IMR-90 (cell line): Measurements from ENCODE around the gene B3GALT4. TPM values are rescaled to one million over a fixed set of nuclear protein-coding genes. Genes with fewer than 3 reads are reported as not detected.

Source experiments
- ATAC-seq: fragments of 200-7000 bp; cut with Tn5 transposase; 2 replicates; pipeline ENCODE4 v1.9.1; 2020; ENCODE audit warnings: low read depth, mild to moderate bottlenecking, moderate library complexity
- BruUV-seq: library from RNA; stranded (reverse); fragments of 400-500 nt; replicated peaks from 2 replicates; lab custom pipeline; 2021; lab: Mats Ljungman, UMichigan
- CTCF ChIA-PET: fragments of 300-600 bp; formaldehyde crosslinking; extraction: SDS; loops from one replicate; lab custom pipeline; 2021; ENCODE audit warnings: antibody characterized with exemption; lab: Yijun Ruan, JAX
- POLR2A ChIA-PET: fragments of 300-600 bp; sonication (Branson Sonifier 250); formaldehyde crosslinking; loops from one replicate; lab custom pipeline; 2022; ENCODE audit warnings: antibody characterized with exemption; ENCODE audit not compliant: unreplicated experiment; lab: Charles Lee
- DNase-seq: peaks from one replicate; pipeline ENCODE4 v3.0.0; 2013
- H2AFZ ChIP-seq: replicated peaks from 2 replicates; pipeline ENCODE3; 2013; ENCODE audit warnings: low read length, mild to moderate bottlenecking; ENCODE audit not compliant: poor library complexity
- H2AK5ac ChIP-seq: 2 replicates; pipeline ENCODE4 v1.6.1; 2013; ENCODE audit warnings: low read depth, low read length, inconsistent platforms
- H2AK9ac ChIP-seq: replicated peaks from 2 replicates; pipeline ENCODE3; 2013; ENCODE audit warnings: mild to moderate bottlenecking, low read depth, low read length, moderate library complexity; ENCODE audit not compliant: poor library complexity
- H2BK120ac ChIP-seq: 2 replicates; pipeline ENCODE4 v1.6.1; 2013; ENCODE audit warnings: low read depth, low read length, inconsistent platforms
- H2BK15ac ChIP-seq: 3 replicates; pipeline ENCODE4 v1.6.1; 2013; ENCODE audit warnings: low read depth, low read length, inconsistent platforms
- H2BK20ac ChIP-seq: 2 replicates; pipeline ENCODE4 v1.6.1; 2013; ENCODE audit warnings: low read depth, mild to moderate bottlenecking, inconsistent platforms, low read length, moderate library complexity
- H2BK5ac ChIP-seq: 2 replicates; pipeline ENCODE4 v1.6.1; 2013; ENCODE audit warnings: mild to moderate bottlenecking, low read depth, low read length, inconsistent platforms; ENCODE audit not compliant: poor library complexity, severe bottlenecking
- H3K14ac ChIP-seq: replicated peaks from 2 replicates; pipeline ENCODE4 v1.6.1; 2013; ENCODE audit warnings: low read depth, low read length, inconsistent platforms
- H3K18ac ChIP-seq: 2 replicates; pipeline ENCODE4 v1.6.1; 2013; ENCODE audit warnings: low read depth, low read length, control low read depth
- H3K23ac ChIP-seq: 2 replicates; pipeline ENCODE4 v1.6.1; 2013; ENCODE audit warnings: low read depth, low read length, inconsistent platforms
- H3K27ac ChIP-seq: 2 replicates; pipeline ENCODE4 v1.5.1; 2013; ENCODE audit warnings: mild to moderate bottlenecking, control low read depth, low read length; ENCODE audit not compliant: insufficient read depth
- H3K27me3 ChIP-seq: 2 replicates; pipeline ENCODE4 v1.6.1; 2013; ENCODE audit warnings: low read length; ENCODE audit not compliant: control insufficient read depth, insufficient read depth
- H3K36me3 ChIP-seq: 2 replicates; pipeline ENCODE4 v1.6.1; 2013; ENCODE audit warnings: low read length, mixed read lengths; ENCODE audit not compliant: control insufficient read depth, insufficient read depth
- H3K4ac ChIP-seq: 2 replicates; pipeline ENCODE4 v1.6.1; 2013; ENCODE audit warnings: low read depth, low read length, inconsistent platforms
- H3K4me1 ChIP-seq: 2 replicates; pipeline ENCODE4 v1.6.1; 2013; ENCODE audit warnings: low read length, mixed read lengths; ENCODE audit not compliant: control insufficient read depth, insufficient read depth
- H3K4me2 ChIP-seq: 2 replicates; pipeline ENCODE4 v1.6.1; 2013; ENCODE audit warnings: low read depth, mild to moderate bottlenecking, control low read depth, low read length, moderate library complexity
- H3K4me3 ChIP-seq: 2 replicates; pipeline ENCODE4 v1.5.1; 2013; ENCODE audit warnings: low read depth, mild to moderate bottlenecking, control low read depth, low read length, moderate library complexity; ENCODE audit not compliant: insufficient read depth
- H3K56ac ChIP-seq: 2 replicates; pipeline ENCODE4 v1.6.1; 2013; ENCODE audit warnings: low read length, inconsistent platforms; ENCODE audit not compliant: insufficient read depth; ENCODE audit errors: extremely low read depth
- H3K79me1 ChIP-seq, 2 experiments: 2 replicates each; pipeline ENCODE4 v1.6.1; 2013; ENCODE audit warnings: low read length in 2 of 2, inconsistent platforms in 1 of 2, low read depth in 1 of 2
- H3K9ac ChIP-seq: 2 replicates; pipeline ENCODE4 v1.6.1; 2013; ENCODE audit warnings: low read depth, low read length, control low read depth
- H3K9me1 ChIP-seq: 2 replicates; pipeline ENCODE4 v1.6.1; 2013; ENCODE audit warnings: low read length, inconsistent platforms; ENCODE audit not compliant: insufficient read depth
- H3K9me3 ChIP-seq: 2 replicates; pipeline ENCODE4 v1.6.1; 2013; ENCODE audit warnings: low read length; ENCODE audit not compliant: control insufficient read depth, insufficient read depth
- H4K20me1 ChIP-seq: 2 replicates; pipeline ENCODE4 v1.6.1; 2013; ENCODE audit warnings: low read length, inconsistent platforms; ENCODE audit not compliant: insufficient read depth
- H4K5ac ChIP-seq: 2 replicates; pipeline ENCODE4 v1.6.1; 2013; ENCODE audit warnings: mild to moderate bottlenecking, low read depth, low read length, control low read depth
- H4K8ac ChIP-seq, 2 experiments: 2 replicates each; pipeline ENCODE4 v1.6.1; 2013; ENCODE audit warnings: low read depth in 2 of 2, low read length in 2 of 2, control low read depth in 1 of 2, inconsistent platforms in 1 of 2
- H4K91ac ChIP-seq: 2 replicates; pipeline ENCODE4 v1.6.1; 2013; ENCODE audit warnings: low read depth, low read length, inconsistent platforms; ENCODE audit not compliant: insufficient read depth
- CTCF ChIP-seq: conservative IDR thresholded peaks from 2 replicates; pipeline ENCODE4 v1.5.1; 2012; ENCODE audit warnings: mild to moderate bottlenecking, low read depth, low read length, improper control_type of control experiment
- FOS ChIP-seq: fragments of 150-350 bp; IDR thresholded peaks from 2 replicates; pipeline ENCODE4 v1.6.1; 2016; ENCODE audit warnings: low read depth, low read length
- MAZ ChIP-seq: IDR thresholded peaks from 2 replicates; pipeline ENCODE4 v1.6.1; 2012; ENCODE audit warnings: low read depth, mild to moderate bottlenecking, low read length, improper control_type of control experiment, moderate library complexity, borderline replicate concordance
- MXI1 ChIP-seq: IDR thresholded peaks from 2 replicates; pipeline ENCODE4 v1.6.1; 2012; ENCODE audit warnings: low read depth, mild to moderate bottlenecking, low read length, moderate library complexity, borderline replicate concordance
- NFE2L2 ChIP-seq: fragments of 150-350 bp; IDR thresholded peaks from 2 replicates; pipeline ENCODE4 v1.6.1; 2016; ENCODE audit warnings: low read depth, mild to moderate bottlenecking, low read length
- POLR2A ChIP-seq: IDR thresholded peaks from 2 replicates; pipeline ENCODE4 v1.6.1; 2012; ENCODE audit warnings: mild to moderate bottlenecking, low read depth, low read length
- RAD21 ChIP-seq: IDR thresholded peaks from 2 replicates; pipeline ENCODE4 v1.6.1; 2012; ENCODE audit warnings: low read length, improper control_type of control experiment
- RCOR1 ChIP-seq: IDR thresholded peaks from 2 replicates; pipeline ENCODE4 v1.6.1; 2012; ENCODE audit warnings: mild to moderate bottlenecking, low read length, improper control_type of control experiment; ENCODE audit not compliant: insufficient replicate concordance
- RFX5 ChIP-seq: IDR thresholded peaks from 2 replicates; pipeline ENCODE4 v1.8.0; 2012; ENCODE audit warnings: low read depth, mild to moderate bottlenecking, low read length, moderate library complexity
- SMC3 ChIP-seq: fragments of 150-350 bp; IDR thresholded peaks from 2 replicates; pipeline ENCODE4 v1.6.1; 2016; ENCODE audit warnings: low read depth, mild to moderate bottlenecking, antibody characterized with exemption, low read length, moderate library complexity
- WGBS, 2 experiments: methylation state at CpG; one replicate each; pipeline versions ENCODE4 v1.1.5 to v1.1.7; 2013; ENCODE audit warnings: missing lambda C conversion rate in 2 of 2; ENCODE audit not compliant: insufficient read length in 1 of 2; ENCODE audit errors: extremely low coverage in 2 of 2; 5-methylcytosine and 5-hydroxymethylcytosine counted together
- dilution Hi-C: fragments of 300-500 bp; cut with HindIII; formaldehyde crosslinking; loops from one replicate; pipeline ENCODE4 v1.14.3; 2018; ENCODE audit warnings: low sequenced_read_pairs; ENCODE audit not compliant: unreplicated experiment
- in situ Hi-C: fragments of 300-500 bp; cut with MboI; formaldehyde crosslinking; loops from 3 replicates; pipeline ENCODE4 v1.14.3; 2019; ENCODE audit warnings: low sequenced_read_pairs, inconsistent platforms, mixed read lengths
- intact Hi-C: fragments of 100-400 bp; cut with micrococcal nuclease; formaldehyde crosslinking; loops from 2 replicates; pipeline ENCODE4 v1.10.0; 2022
- polyA plus RNA-seq, 3 experiments: library from polyadenylated mRNA; depleted of rRNA; stranded (reverse); fragments of >200 nt; gene quantifications; 2 replicates each; pipeline ENCODE4 v1.2.3, GENCODE V29; 2012; ENCODE audit warnings: low replicate concordance in 1 of 3
- total RNA-seq: library from RNA; depleted of rRNA; stranded (reverse); fragments of >200 nt; gene quantifications from 2 replicates; pipeline ENCODE4 v1.2.3, GENCODE V29; 2012
- TF ChIP-seq, protein P1 (sequence below): fragments of 150-350 bp; IDR thresholded peaks from 2 replicates; pipeline ENCODE4 v1.6.1; 2017; ENCODE audit warnings: mild to moderate bottlenecking, antibody characterized with exemption, low read length, low read depth

B3GALT4 gene
- total and polyA plus RNA-seq, 2 of the 4 experiments (the other 2 are of a cell fraction) = 0.70 to 0.72 TPM

GRCh38 chr6:33247977-33248642 is 28.8 kb upstream of the B3GALT4 start:
- peak overlapping the region; percentile 84 for H3K27ac ChIP-seq
- peak overlapping the region; percentile 97 for H2AK9ac ChIP-seq
- peak overlapping the region; percentile 81 for H2BK5ac ChIP-seq
- intact Hi-C loops = loop anchor here (1.0 to 5.0 kb wide), 8 partner anchors 47 to 361 kb away; partner anchors contain the start of genes RXRB and SLC39A7
- H3K36me3 ChIP-seq = peaks cover 8% of the 10 kb centered on the region; the same call in 1 of the 2 replicates
- ATAC-seq (peak; percentile 59), DNase-seq (peak; percentile 81)
- peak overlapping the region; percentile 82 for H3K9ac ChIP-seq
- peak overlapping the region; percentile 41 to 88 for H4K8ac ChIP-seq
- H3K4me1 ChIP-seq = peaks cover 12% of the 10 kb centered on the region
- peak overlapping the region; percentile 83 for H2BK120ac ChIP-seq
- H3K27me3 ChIP-seq = peaks cover under 1% of the 10 kb centered on the region; the same call in 1 of the 2 replicates
- H3K4me3 ChIP-seq = peak overlapping the region; percentile 46
- H2AK5ac ChIP-seq = peak overlapping the region; percentile 58; the same call in 1 of the 2 replicates
- H4K5ac ChIP-seq = peak overlapping the region; percentile 47
- peak overlapping the region; percentile 88 for H3K14ac ChIP-seq
- H4K91ac ChIP-seq = peak overlapping the region; percentile 66
- dilution Hi-C loops = no loop called here
- CTCF ChIA-PET = interaction anchor here (0.6 to 1.4 kb wide), 10 partner anchors 10 to 232 kb away, joined by 3 to 6 read pairs (median 3); no protein-coding TSS in a partner anchor
- H3K18ac ChIP-seq = peak overlapping the region; percentile 86
- peak overlapping the region; percentile 89 for H3K4me2 ChIP-seq
- H3K56ac ChIP-seq = peak overlapping the region; percentile 69
- BruUV-seq = no TSS peak
- peak overlapping the region; percentile 64 for H2BK20ac ChIP-seq
- no peak for TF ChIP-seq RCOR1
- peak; percentile 97 for TF ChIP-seq RAD21
- peak; percentile 81 for TF ChIP-seq SMC3
- TF ChIP-seq CTCF = peak; percentile 96
- TF ChIP-seq FOS = no peak
- peak; percentile 20; the same call in 1 of the 2 replicates for TF ChIP-seq POLR2A
- peak; percentile 54; the same call in 1 of the 2 replicates for TF ChIP-seq MXI1
- TF ChIP-seq RFX5 = no peak
- TF ChIP-seq, protein P1, sequence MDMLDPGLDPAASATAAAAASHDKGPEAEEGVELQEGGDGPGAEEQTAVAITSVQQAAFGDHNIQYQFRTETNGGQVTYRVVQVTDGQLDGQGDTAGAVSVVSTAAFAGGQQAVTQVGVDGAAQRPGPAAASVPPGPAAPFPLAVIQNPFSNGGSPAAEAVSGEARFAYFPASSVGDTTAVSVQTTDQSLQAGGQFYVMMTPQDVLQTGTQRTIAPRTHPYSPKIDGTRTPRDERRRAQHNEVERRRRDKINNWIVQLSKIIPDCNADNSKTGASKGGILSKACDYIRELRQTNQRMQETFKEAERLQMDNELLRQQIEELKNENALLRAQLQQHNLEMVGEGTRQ = no peak
- TF ChIP-seq NFE2L2 = peak; percentile 12; the same call in 1 of the 2 replicates
- peak; percentile 68; the same call in 1 of the 2 replicates for TF ChIP-seq MAZ
- peak overlapping the region; percentile 95 for H3K23ac ChIP-seq
- peaks cover 0 to 24% of the 10 kb centered on the region in 2 experiments; a peak in 2 of 4 replicates for H3K79me1 ChIP-seq
- H4K20me1 ChIP-seq = peaks cover 3% of the 10 kb centered on the region; the same call in 1 of the 2 replicates
- H3K9me3 ChIP-seq = no peaks in the 10 kb centered on the region
- H2AFZ ChIP-seq = peak overlapping the region; percentile 94
- H3K9me1 ChIP-seq = peaks cover 11% of the 10 kb centered on the region
- POLR2A ChIA-PET = interaction anchor here (0.5 to 0.6 kb wide), 4 partner anchors 8 to 410 kb away, joined by 3 to 6 read pairs (median 4); no protein-coding TSS in a partner anchor
- peak overlapping the region; percentile 33; the same call in 1 of the 3 replicates for H2BK15ac ChIP-seq
- peak overlapping the region; percentile 92 for H3K4ac ChIP-seq
- WGBS, 2 experiments = 0% methylated on average over 4 of the region's 28 CpGs; no CpG with 5 or more reads in 1 of the 2 experiments
- in situ Hi-C loops = loop anchor here (5.0 to 10.0 kb wide), 3 partner anchors 86 to 231 kb away; no protein-coding TSS in a partner anchor
